Calu3 (cell line): ENCODE results near the gene RANBP17. TPM values are rescaled to one million over a fixed set of nuclear protein-coding genes. Genes with fewer than 3 reads are reported as not detected.

ENCODE experiments used
- BruUV-seq: library from RNA; stranded (reverse); fragments of 400-500 nt; replicated peaks from 2 replicates; lab custom pipeline; 2021; lab: Mats Ljungman, UMichigan
- CTCF ChIA-PET: fragments of 300-600 bp; sonication (Branson Sonifier 250); formaldehyde crosslinking; loops from one replicate; lab custom pipeline; 2022; ENCODE audit warnings: antibody characterized with exemption; lab: Charles Lee
- DNase-seq: peaks from one replicate; pipeline ENCODE4 v3.0.0; 2022
- H3K27ac Mint-ChIP-seq: one replicate; pipeline ENCODE4 v1.8.0; 2022; ENCODE audit warnings: mixed read lengths; ENCODE audit not compliant: unreplicated experiment
- H3K27me3 Mint-ChIP-seq: one replicate; pipeline ENCODE4 v1.8.0; 2022; ENCODE audit warnings: mixed read lengths; ENCODE audit not compliant: unreplicated experiment
- H3K36me3 Mint-ChIP-seq: one replicate; pipeline ENCODE4 v1.8.0; 2022; ENCODE audit warnings: mild to moderate bottlenecking, moderate library complexity, mixed read lengths; ENCODE audit not compliant: insufficient read depth, unreplicated experiment
- H3K4me1 Mint-ChIP-seq: one replicate; pipeline ENCODE4 v1.8.0; 2022; ENCODE audit warnings: mild to moderate bottlenecking, low read depth, mixed read lengths; ENCODE audit not compliant: unreplicated experiment
- H3K4me3 Mint-ChIP-seq: one replicate; pipeline ENCODE4 v1.8.0; 2022; ENCODE audit warnings: mild to moderate bottlenecking, low read depth, moderate library complexity, mixed read lengths; ENCODE audit not compliant: unreplicated experiment
- H3K9me3 Mint-ChIP-seq: one replicate; pipeline ENCODE4 v1.8.0; 2022; ENCODE audit warnings: low read depth, mixed read lengths; ENCODE audit not compliant: unreplicated experiment
- CTCF ChIP-seq: fragments of 200-600 bp; IDR thresholded peaks from one replicate; pipeline ENCODE4 v1.8.0; 2022; ENCODE audit warnings: antibody characterized with exemption; ENCODE audit not compliant: unreplicated experiment
- intact Hi-C: fragments of 100-400 bp; cut with micrococcal nuclease; formaldehyde crosslinking; loops from one replicate; pipeline ENCODE4 v1.10.0; 2022; ENCODE audit not compliant: unreplicated experiment
- total RNA-seq: library from RNA; stranded (reverse); gene quantifications from 2 replicates; pipeline ENCODE4 v1.2.3, GENCODE V29; 2022

Gene RANBP17
- total RNA-seq, 1 experiment from 2014 or later, result 117 TPM

DNA sequence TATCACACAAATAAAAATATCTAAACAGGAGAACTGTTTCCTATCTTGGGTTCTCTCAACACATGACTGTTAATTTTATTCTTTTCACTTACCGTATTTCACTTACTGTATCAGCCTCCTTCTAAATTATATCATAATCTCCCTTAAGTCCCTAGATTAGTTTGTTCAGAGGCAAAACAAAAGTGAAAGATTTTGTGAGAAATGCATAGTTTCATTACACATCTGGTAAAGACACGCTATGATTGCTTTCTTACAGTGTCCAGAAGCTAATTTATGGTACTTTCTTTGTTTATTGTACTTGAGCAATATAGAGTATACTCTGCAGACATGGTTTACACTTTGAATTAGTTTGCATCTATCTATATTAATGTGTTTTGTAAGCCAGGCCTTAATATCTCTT lies 287.5 kb downstream of the RANBP17 start:
- H3K27ac Mint-ChIP-seq, result no peak overlapping the region
- no peaks in the 10 kb centered on the region for H3K36me3 Mint-ChIP-seq
- H3K27me3 Mint-ChIP-seq, result no peaks in the 10 kb centered on the region
- CTCF ChIA-PET, result no interaction called here
- no TSS peak for BruUV-seq
- intact Hi-C loops, result no loop called here
- DNase-seq, result no peak
- no peak for TF ChIP-seq CTCF
- H3K9me3 Mint-ChIP-seq, result no peaks in the 10 kb centered on the region
- no peak overlapping the region for H3K4me3 Mint-ChIP-seq
- H3K4me1 Mint-ChIP-seq, result no peaks in the 10 kb centered on the region

- no peak for DNase-seq
- H3K4me3 Mint-ChIP-seq, result no peak overlapping the region
- BruUV-seq, result no TSS peak
- no peak for TF ChIP-seq CTCF
- H3K27me3 Mint-ChIP-seq, result no peaks in the 10 kb centered on the region
- no peaks in the 10 kb centered on the region for H3K36me3 Mint-ChIP-seq
- no peak overlapping the region for H3K27ac Mint-ChIP-seq
- intact Hi-C loops, result loop anchor here (10.0 kb wide), 1 partner anchor 345 kb away; no protein-coding TSS in a partner anchor
- CTCF ChIA-PET, result no interaction called here
- H3K9me3 Mint-ChIP-seq, result no peaks in the 10 kb centered on the region
- no peaks in the 10 kb centered on the region for H3K4me1 Mint-ChIP-seq
Observed at GRCh38 chr5:171149772-171150171, 288.0 kb downstream of the RANBP17 start.

- no peak for TF ChIP-seq CTCF
- BruUV-seq, result no TSS peak
- Mint-ChIP-seq H3K4me3 (no peak overlapping the region), H3K27me3 (no peaks in the 10 kb centered on the region), H3K9me3 (no peaks in the 10 kb centered on the region), H3K4me1 (no peaks in the 10 kb centered on the region), H3K27ac (no peak overlapping the region), H3K36me3 (no peaks in the 10 kb centered on the region)
- no peak for DNase-seq
- CTCF ChIA-PET, result interaction anchor here (0.7 to 1.5 kb wide), 3 partner anchors 10 to 215 kb away, joined by 3 read pairs; no protein-coding TSS in a partner anchor
- intact Hi-C loops, result loop anchor here (10.0 kb wide), 1 partner anchor 348 kb away; no protein-coding TSS in a partner anchor
Observed at GRCh38 chr5:171152382-171152781, 290.6 kb downstream of the RANBP17 start.

- no peak for TF ChIP-seq CTCF
- CTCF ChIA-PET, result interaction anchor here (0.8 to 1.0 kb wide), 2 partner anchors 13 to 410 kb away, joined by 3 read pairs; no protein-coding TSS in a partner anchor
- no peak overlapping the region for H3K4me3 Mint-ChIP-seq
- no peaks in the 10 kb centered on the region for H3K36me3 Mint-ChIP-seq
- H3K9me3 Mint-ChIP-seq, result no peaks in the 10 kb centered on the region
- H3K27me3 Mint-ChIP-seq, result no peaks in the 10 kb centered on the region
- intact Hi-C loops, result loop anchor here (10.0 kb wide), 1 partner anchor 351 kb away; no protein-coding TSS in a partner anchor
- DNase-seq, result no peak
- BruUV-seq, result no TSS peak
- peaks cover 8% of the 10 kb centered on the region for H3K4me1 Mint-ChIP-seq
- no peak overlapping the region for H3K27ac Mint-ChIP-seq
Observed at GRCh38 chr5:171155621-171156020, 293.8 kb downstream of the RANBP17 start.
